IMR-90 (cell line): Measurements from ENCODE around the gene TNFRSF4.

Experiments
- CEBPB ChIP-seq: IDR thresholded peaks from 2 replicates; pipeline ENCODE4 v1.6.1; 2012; ENCODE audit warnings: low read depth, low read length, improper control_type of control experiment
- CHD1 ChIP-seq: IDR thresholded peaks from 2 replicates; pipeline ENCODE4 v1.6.1; 2012; ENCODE audit warnings: low read depth, low read length, improper control_type of control experiment
- MAFK ChIP-seq: IDR thresholded peaks from 2 replicates; pipeline ENCODE4 v1.6.1; 2012; ENCODE audit warnings: low read depth, low read length, improper control_type of control experiment
- MAZ ChIP-seq: IDR thresholded peaks from 2 replicates; pipeline ENCODE4 v1.6.1; 2012; ENCODE audit warnings: low read depth, mild to moderate bottlenecking, low read length, improper control_type of control experiment, moderate library complexity, borderline replicate concordance
- MXI1 ChIP-seq: IDR thresholded peaks from 2 replicates; pipeline ENCODE4 v1.6.1; 2012; ENCODE audit warnings: low read depth, mild to moderate bottlenecking, low read length, moderate library complexity, borderline replicate concordance
- NFE2L2 ChIP-seq: fragments of 150-350 bp; IDR thresholded peaks from 2 replicates; pipeline ENCODE4 v1.6.1; 2016; ENCODE audit warnings: low read depth, mild to moderate bottlenecking, low read length
- POLR2A ChIP-seq: IDR thresholded peaks from 2 replicates; pipeline ENCODE4 v1.6.1; 2012; ENCODE audit warnings: mild to moderate bottlenecking, low read depth, low read length
- RAD21 ChIP-seq: IDR thresholded peaks from 2 replicates; pipeline ENCODE4 v1.6.1; 2012; ENCODE audit warnings: low read length, improper control_type of control experiment
- RCOR1 ChIP-seq: IDR thresholded peaks from 2 replicates; pipeline ENCODE4 v1.6.1; 2012; ENCODE audit warnings: mild to moderate bottlenecking, low read length, improper control_type of control experiment; ENCODE audit not compliant: insufficient replicate concordance
- RFX5 ChIP-seq: IDR thresholded peaks from 2 replicates; pipeline ENCODE4 v1.8.0; 2012; ENCODE audit warnings: low read depth, mild to moderate bottlenecking, low read length, moderate library complexity
- SMC3 ChIP-seq: fragments of 150-350 bp; IDR thresholded peaks from 2 replicates; pipeline ENCODE4 v1.6.1; 2016; ENCODE audit warnings: low read depth, mild to moderate bottlenecking, antibody characterized with exemption, low read length, moderate library complexity
- TF ChIP-seq, protein P1 (sequence below): conservative IDR thresholded peaks from 2 replicates; pipeline ENCODE4 v1.5.1; 2012; ENCODE audit warnings: mild to moderate bottlenecking, low read depth, low read length, improper control_type of control experiment
- TF ChIP-seq, protein P2 (sequence below): fragments of 150-350 bp; IDR thresholded peaks from 2 replicates; pipeline ENCODE4 v1.6.1; 2017; ENCODE audit warnings: mild to moderate bottlenecking, antibody characterized with exemption, low read length, low read depth
- TF ChIP-seq, protein P3 (sequence below): fragments of 150-350 bp; IDR thresholded peaks from 2 replicates; pipeline ENCODE4 v1.6.1; 2016; ENCODE audit warnings: low read depth, mild to moderate bottlenecking, low read length, moderate library complexity, borderline replicate concordance

DNA sequence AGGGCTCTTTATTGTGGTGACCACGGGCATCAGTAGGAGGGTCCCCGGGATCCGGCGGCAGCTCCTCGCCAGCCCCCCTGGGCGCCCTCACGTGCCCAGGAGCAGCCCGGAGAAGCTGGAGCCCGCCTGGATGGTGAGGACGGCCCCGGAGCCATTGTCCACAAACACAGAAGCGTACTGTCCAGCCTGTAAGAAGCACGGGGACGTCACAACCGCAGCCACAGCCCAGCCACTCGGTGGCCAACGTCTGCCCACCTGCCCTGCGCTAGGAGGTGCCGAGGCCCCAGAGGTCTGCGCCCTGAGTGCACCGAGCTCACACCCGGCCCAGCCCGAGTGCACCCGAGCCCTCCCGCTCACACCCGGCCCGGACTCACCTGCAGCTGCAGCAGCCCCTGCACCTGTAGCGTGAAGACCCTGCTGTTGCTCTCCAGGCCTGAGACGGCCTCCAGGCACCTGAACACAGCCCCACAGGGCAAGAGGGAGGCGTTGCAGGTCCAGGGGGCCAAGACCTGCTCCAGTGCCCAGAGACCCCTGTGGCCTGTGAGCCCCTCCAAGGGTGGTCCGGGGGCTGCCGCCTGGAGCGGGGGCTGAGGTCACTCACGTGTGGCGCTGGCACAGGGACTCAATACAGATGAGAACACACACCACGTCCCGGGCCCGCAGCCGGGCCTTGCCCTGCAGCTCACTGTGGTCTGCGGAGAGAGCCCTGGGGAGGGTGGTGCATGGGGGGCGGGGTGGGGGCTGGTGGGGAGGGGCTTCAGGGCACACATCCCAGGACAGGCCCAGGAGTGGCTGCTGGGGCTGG is 28.7 kb upstream of the TNFRSF4 start:
- no peak for TF ChIP-seq POLR2A
- TF ChIP-seq, protein P1, sequence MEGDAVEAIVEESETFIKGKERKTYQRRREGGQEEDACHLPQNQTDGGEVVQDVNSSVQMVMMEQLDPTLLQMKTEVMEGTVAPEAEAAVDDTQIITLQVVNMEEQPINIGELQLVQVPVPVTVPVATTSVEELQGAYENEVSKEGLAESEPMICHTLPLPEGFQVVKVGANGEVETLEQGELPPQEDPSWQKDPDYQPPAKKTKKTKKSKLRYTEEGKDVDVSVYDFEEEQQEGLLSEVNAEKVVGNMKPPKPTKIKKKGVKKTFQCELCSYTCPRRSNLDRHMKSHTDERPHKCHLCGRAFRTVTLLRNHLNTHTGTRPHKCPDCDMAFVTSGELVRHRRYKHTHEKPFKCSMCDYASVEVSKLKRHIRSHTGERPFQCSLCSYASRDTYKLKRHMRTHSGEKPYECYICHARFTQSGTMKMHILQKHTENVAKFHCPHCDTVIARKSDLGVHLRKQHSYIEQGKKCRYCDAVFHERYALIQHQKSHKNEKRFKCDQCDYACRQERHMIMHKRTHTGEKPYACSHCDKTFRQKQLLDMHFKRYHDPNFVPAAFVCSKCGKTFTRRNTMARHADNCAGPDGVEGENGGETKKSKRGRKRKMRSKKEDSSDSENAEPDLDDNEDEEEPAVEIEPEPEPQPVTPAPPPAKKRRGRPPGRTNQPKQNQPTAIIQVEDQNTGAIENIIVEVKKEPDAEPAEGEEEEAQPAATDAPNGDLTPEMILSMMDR = no peak
- no peak for TF ChIP-seq SMC3
- TF ChIP-seq CEBPB = no peak
- TF ChIP-seq, protein P2, sequence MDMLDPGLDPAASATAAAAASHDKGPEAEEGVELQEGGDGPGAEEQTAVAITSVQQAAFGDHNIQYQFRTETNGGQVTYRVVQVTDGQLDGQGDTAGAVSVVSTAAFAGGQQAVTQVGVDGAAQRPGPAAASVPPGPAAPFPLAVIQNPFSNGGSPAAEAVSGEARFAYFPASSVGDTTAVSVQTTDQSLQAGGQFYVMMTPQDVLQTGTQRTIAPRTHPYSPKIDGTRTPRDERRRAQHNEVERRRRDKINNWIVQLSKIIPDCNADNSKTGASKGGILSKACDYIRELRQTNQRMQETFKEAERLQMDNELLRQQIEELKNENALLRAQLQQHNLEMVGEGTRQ = no peak
- no peak for TF ChIP-seq RAD21
- TF ChIP-seq, protein P3, sequence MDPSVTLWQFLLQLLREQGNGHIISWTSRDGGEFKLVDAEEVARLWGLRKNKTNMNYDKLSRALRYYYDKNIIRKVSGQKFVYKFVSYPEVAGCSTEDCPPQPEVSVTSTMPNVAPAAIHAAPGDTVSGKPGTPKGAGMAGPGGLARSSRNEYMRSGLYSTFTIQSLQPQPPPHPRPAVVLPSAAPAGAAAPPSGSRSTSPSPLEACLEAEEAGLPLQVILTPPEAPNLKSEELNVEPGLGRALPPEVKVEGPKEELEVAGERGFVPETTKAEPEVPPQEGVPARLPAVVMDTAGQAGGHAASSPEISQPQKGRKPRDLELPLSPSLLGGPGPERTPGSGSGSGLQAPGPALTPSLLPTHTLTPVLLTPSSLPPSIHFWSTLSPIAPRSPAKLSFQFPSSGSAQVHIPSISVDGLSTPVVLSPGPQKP = no peak
- TF ChIP-seq MXI1 = no peak
- TF ChIP-seq MAZ = no peak
- TF ChIP-seq RCOR1 = no peak
- no peak for TF ChIP-seq MAFK
- TF ChIP-seq CHD1 = no peak
- no peak for TF ChIP-seq RFX5
- TF ChIP-seq NFE2L2 = no peak
